HEK293 (cell line): ENCODE data around the gene ZNF146.

ENCODE experiments used
- FEZF1 ChIP-seq: fragments of 450-650 bp; formaldehyde crosslinking; IDR thresholded peaks from 2 replicates; pipeline ENCODE4 v1.5.1; 2016; ENCODE audit warnings: missing biosample characterization, missing genetic modification characterization
- MEIS1 ChIP-seq: sonication (generic); formaldehyde crosslinking; IDR thresholded peaks from 2 replicates; pipeline ENCODE4 v1.8.1; 2022; ENCODE audit warnings: missing genetic modification reagents, mild to moderate bottlenecking, borderline replicate concordance
- MYNN ChIP-seq: fragments of 450-650 bp; formaldehyde crosslinking; IDR thresholded peaks from 2 replicates; pipeline ENCODE4 v1.5.1; 2016; ENCODE audit warnings: missing biosample characterization, missing genetic modification characterization, borderline replicate concordance
- OSR2 ChIP-seq: fragments of 450-650 bp; formaldehyde crosslinking; IDR thresholded peaks from 2 replicates; pipeline ENCODE4 v1.5.1; 2016; ENCODE audit warnings: missing biosample characterization, missing genetic modification characterization
- SP7 ChIP-seq: fragments of 450-650 bp; formaldehyde crosslinking; IDR thresholded peaks from 2 replicates; pipeline ENCODE4 v1.5.1; 2016; ENCODE audit warnings: missing biosample characterization, missing genetic modification characterization
- TSHZ1 ChIP-seq: fragments of 450-650 bp; formaldehyde crosslinking; IDR thresholded peaks from 2 replicates; pipeline ENCODE4 v1.5.1; 2016; ENCODE audit warnings: missing biosample characterization, missing genetic modification characterization, borderline replicate concordance
- ZBTB11 ChIP-seq: fragments of 450-650 bp; formaldehyde crosslinking; conservative IDR thresholded peaks from 2 replicates; pipeline ENCODE4 v1.5.1; 2016; ENCODE audit warnings: low read depth, missing biosample characterization, missing genetic modification characterization
- ZBTB21 ChIP-seq: fragments of 450-650 bp; formaldehyde crosslinking; IDR thresholded peaks from 2 replicates; pipeline ENCODE4 v1.5.1; 2017; ENCODE audit warnings: missing biosample characterization, missing genetic modification characterization
- ZBTB6 ChIP-seq: fragments of 450-650 bp; formaldehyde crosslinking; IDR thresholded peaks from 2 replicates; pipeline ENCODE4 v1.5.1; 2017; ENCODE audit warnings: missing biosample characterization, missing genetic modification characterization
- ZBTB7A ChIP-seq: fragments of 450-650 bp; formaldehyde crosslinking; IDR thresholded peaks from 2 replicates; pipeline ENCODE4 v1.5.1; 2016; ENCODE audit warnings: low read depth, missing biosample characterization, missing genetic modification characterization
- ZFP3 ChIP-seq: fragments of 450-650 bp; formaldehyde crosslinking; IDR thresholded peaks from 2 replicates; pipeline ENCODE4 v1.5.1; 2016; ENCODE audit warnings: low read depth, missing biosample characterization, missing genetic modification characterization
- ZNF10 ChIP-seq: fragments of 450-650 bp; formaldehyde crosslinking; IDR thresholded peaks from 2 replicates; pipeline ENCODE4 v1.5.1; 2017; ENCODE audit warnings: missing biosample characterization, missing genetic modification characterization
- ZNF211 ChIP-seq: fragments of 450-650 bp; formaldehyde crosslinking; IDR thresholded peaks from 2 replicates; pipeline ENCODE4 v1.5.1; 2016; ENCODE audit warnings: low read depth, missing biosample characterization, missing genetic modification characterization
- ZNF214 ChIP-seq: fragments of 450-650 bp; formaldehyde crosslinking; IDR thresholded peaks from 2 replicates; pipeline ENCODE4 v1.5.1; 2017; ENCODE audit warnings: missing biosample characterization, mild to moderate bottlenecking, missing genetic modification characterization, borderline replicate concordance
- ZNF26 ChIP-seq: fragments of 450-650 bp; formaldehyde crosslinking; IDR thresholded peaks from 2 replicates; pipeline ENCODE4 v1.5.1; 2016; ENCODE audit warnings: missing biosample characterization, missing genetic modification characterization
- ZNF266 ChIP-seq: fragments of 450-650 bp; formaldehyde crosslinking; IDR thresholded peaks from 2 replicates; pipeline ENCODE4 v1.5.1; 2016; ENCODE audit warnings: missing biosample characterization, missing genetic modification characterization, low read depth
- ZNF274 ChIP-seq, 2 experiments: fragments of 200-500 bp in 1 of 2; fragments of 450-650 bp in 1 of 2; sonication (Bioruptor generic) in 1 of 2; formaldehyde crosslinking in 1 of 2; IDR thresholded peaks; 2 replicates each; pipeline versions ENCODE4 v1.5.1 to v1.6.1; 2014 to 2016; ENCODE audit warnings: borderline replicate concordance in 1 of 2, inconsistent platforms in 1 of 2, low read length in 1 of 2, missing biosample characterization in 1 of 2, missing genetic modification characterization in 1 of 2
- ZNF366 ChIP-seq: fragments of 450-650 bp; formaldehyde crosslinking; conservative IDR thresholded peaks from 2 replicates; pipeline ENCODE4 v1.5.1; 2016; ENCODE audit warnings: missing biosample characterization, missing genetic modification characterization
- ZNF391 ChIP-seq: fragments of 450-650 bp; formaldehyde crosslinking; IDR thresholded peaks from 2 replicates; pipeline ENCODE4 v1.5.1; 2016; ENCODE audit warnings: low read depth, missing biosample characterization, missing genetic modification characterization, borderline replicate concordance
- ZNF404 ChIP-seq: fragments of 450-650 bp; formaldehyde crosslinking; IDR thresholded peaks from 2 replicates; pipeline ENCODE4 v1.5.1; 2017; ENCODE audit warnings: missing biosample characterization, missing genetic modification characterization
- ZNF473 ChIP-seq: fragments of 450-650 bp; formaldehyde crosslinking; IDR thresholded peaks from 2 replicates; pipeline ENCODE4 v1.5.1; 2017; ENCODE audit warnings: missing biosample characterization, missing genetic modification characterization
- ZNF529 ChIP-seq: fragments of 450-650 bp; formaldehyde crosslinking; IDR thresholded peaks from 2 replicates; pipeline ENCODE4 v1.5.1; 2017; ENCODE audit warnings: missing genetic modification characterization, missing biosample characterization; ENCODE audit not compliant: insufficient replicate concordance
- ZNF596 ChIP-seq: fragments of 450-650 bp; IDR thresholded peaks from 2 replicates; pipeline ENCODE4 v1.5.0; 2018; ENCODE audit warnings: missing biosample characterization, mild to moderate bottlenecking, missing genetic modification characterization, moderate library complexity
- ZNF621 ChIP-seq: fragments of 450-650 bp; formaldehyde crosslinking; IDR thresholded peaks from 2 replicates; pipeline ENCODE4 v1.5.1; 2017; ENCODE audit warnings: missing biosample characterization, missing genetic modification characterization
- ZNF624 ChIP-seq: fragments of 450-650 bp; formaldehyde crosslinking; IDR thresholded peaks from 2 replicates; pipeline ENCODE4 v1.5.1; 2017; ENCODE audit warnings: missing biosample characterization, missing genetic modification characterization
- ZNF701 ChIP-seq: fragments of 450-650 bp; formaldehyde crosslinking; IDR thresholded peaks from 2 replicates; pipeline ENCODE4 v1.5.1; 2016; ENCODE audit warnings: missing biosample characterization, missing genetic modification characterization
- ZNF830 ChIP-seq: fragments of 450-650 bp; IDR thresholded peaks from 2 replicates; pipeline ENCODE4 v1.5.0; 2018; ENCODE audit warnings: missing biosample characterization, missing genetic modification characterization, low read depth, mild to moderate bottlenecking, moderate library complexity
- TF ChIP-seq, protein P1 (sequence below): fragments of 450-650 bp; formaldehyde crosslinking; IDR thresholded peaks from 2 replicates; pipeline ENCODE4; 2016; ENCODE audit warnings: missing biosample characterization, missing genetic modification characterization

The ZNF146 gene

GRCh38 chr19:36215276-36216123 lies 594 bp downstream of the ZNF146 start (continued):
- no peak for TF ChIP-seq ZNF473 (tag by site-specific recombination)
- no peak for TF ChIP-seq ZNF529
- peak; percentile 39 for TF ChIP-seq ZFP3 (tag by site-specific recombination)
- TF ChIP-seq, protein P1, sequence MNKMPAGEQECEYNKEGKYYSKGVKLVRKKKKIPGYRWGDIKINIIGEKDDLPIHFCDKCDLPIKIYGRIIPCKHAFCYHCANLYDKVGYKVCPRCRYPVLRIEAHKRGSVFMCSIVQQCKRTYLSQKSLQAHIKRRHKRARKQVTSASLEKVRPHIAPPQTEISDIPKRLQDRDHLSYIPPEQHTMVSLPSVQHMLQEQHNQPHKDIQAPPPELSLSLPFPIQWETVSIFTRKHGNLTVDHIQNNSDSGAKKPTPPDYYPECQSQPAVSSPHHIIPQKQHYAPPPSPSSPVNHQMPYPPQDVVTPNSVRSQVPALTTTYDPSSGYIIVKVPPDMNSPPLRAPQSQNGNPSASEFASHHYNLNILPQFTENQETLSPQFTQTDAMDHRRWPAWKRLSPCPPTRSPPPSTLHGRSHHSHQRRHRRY (tag by site-specific recombination) = peak; percentile 92; the same call in 1 of the 2 replicates
- TF ChIP-seq ZBTB21 (tag by site-specific recombination) = peak; percentile 40
- TF ChIP-seq ZNF404 (tag by site-specific recombination) = peak; percentile 61; the same call in 1 of the 2 replicates
- peak; percentile 27; the same call in 1 of the 2 replicates for TF ChIP-seq TSHZ1 (tag by site-specific recombination)
- no peak for TF ChIP-seq MEIS1 (CRISPR knock-in tag)
- no peak for TF ChIP-seq ZBTB6 (tag by site-specific recombination)
- TF ChIP-seq ZNF621 = no peak
- no peak for TF ChIP-seq OSR2
- no peak for TF ChIP-seq ZNF10
- no peak; the same call in 1 of the 2 replicates for TF ChIP-seq SP7
- TF ChIP-seq ZNF391 = peak; percentile 95
- no peak for TF ChIP-seq ZNF830
- TF ChIP-seq ZNF211 = no peak
- TF ChIP-seq ZBTB11 (tag by site-specific recombination) = no peak
- TF ChIP-seq ZNF624 (tag by site-specific recombination) = no peak
- TF ChIP-seq MYNN (tag by site-specific recombination) = no peak
- TF ChIP-seq FEZF1 (tag by site-specific recombination) = peak; percentile 22; the same call in 1 of the 2 replicates
- no peak for TF ChIP-seq ZNF701 (tag by site-specific recombination)
- no peak; the same call in 1 of the 2 replicates for TF ChIP-seq ZNF266 (tag by site-specific recombination)
- no peak for TF ChIP-seq ZNF214
- no peak for TF ChIP-seq ZNF366 (tag by site-specific recombination)
- TF ChIP-seq ZNF26 = no peak
- peak; percentile 97 for TF ChIP-seq ZBTB7A
- TF ChIP-seq ZNF274 (IDR thresholded peaks at IDR 0.05; ENCODE audit: low read length) = no peak
- no peak for TF ChIP-seq ZNF274 (tag by site-specific recombination; IDR thresholded peaks at IDR 0.05; ENCODE audit: borderline replicate concordance)
- no peak for TF ChIP-seq ZNF596
